MG63 (cell line): ENCODE data around the gene CCDC8. TPM values are rescaled to one million over a fixed set of nuclear protein-coding genes. Genes with fewer than 3 reads are reported as not detected.

Experiments used
- total RNA-seq: library from RNA; depleted of rRNA; stranded (reverse); fragments of >200 nt; shearing (Covaris generic); gene quantifications from 2 replicates; pipeline ENCODE4 v1.2.3, GENCODE V29; 2014; ENCODE audit warnings: low replicate concordance; rRNA removed

The CCDC8 gene
- total RNA-seq, 1 experiment from 2014 or later = 15.9 TPM

Other genes with a start within 250 kb of the CCDC8 start
- gene IGFL1, start 183.8 kb downstream of the CCDC8 start, total RNA-seq = not detected in 2 replicates
- not detected in 2 replicates for gene HIF3A, start 116.5 kb downstream of the CCDC8 start, total RNA-seq
- 90.7 and 102 TPM in 2 replicates for gene PPP5C, start 66.5 kb downstream of the CCDC8 start, total RNA-seq
- gene PNMA8C, start 15.4 kb upstream of the CCDC8 start, total RNA-seq = not detected in 2 replicates
- 0.22 and 0.46 TPM in 2 replicates for gene PNMA8A, start 58.0 kb upstream of the CCDC8 start, total RNA-seq
- gene PNMA8B, start 82.3 kb upstream of the CCDC8 start, total RNA-seq = not detected in 2 replicates
- 90.4 and 116 TPM in 2 replicates for gene CALM3, start 187.8 kb upstream of the CCDC8 start, total RNA-seq
- gene PTGIR, start 211.5 kb upstream of the CCDC8 start, total RNA-seq = not detected in 2 replicates
- not detected in 2 replicates for gene GNG8, start 222.6 kb upstream of the CCDC8 start, total RNA-seq
- gene DACT3, start 247.6 kb upstream of the CCDC8 start, total RNA-seq = 1.5 and 1.7 TPM in 2 replicates